ENCODE data around the gene BCAR1.

GRCh38 chr16:75288181-75288580 is 36.8 kb upstream of the BCAR1 start:
- TF ChIP-seq CTCF (IDR thresholded peaks at IDR 0.05) (no peak), POLR2A (IDR thresholded peaks at IDR 0.05) (no peak)
